ENCODE results near the gene SOHLH2.

DNA sequence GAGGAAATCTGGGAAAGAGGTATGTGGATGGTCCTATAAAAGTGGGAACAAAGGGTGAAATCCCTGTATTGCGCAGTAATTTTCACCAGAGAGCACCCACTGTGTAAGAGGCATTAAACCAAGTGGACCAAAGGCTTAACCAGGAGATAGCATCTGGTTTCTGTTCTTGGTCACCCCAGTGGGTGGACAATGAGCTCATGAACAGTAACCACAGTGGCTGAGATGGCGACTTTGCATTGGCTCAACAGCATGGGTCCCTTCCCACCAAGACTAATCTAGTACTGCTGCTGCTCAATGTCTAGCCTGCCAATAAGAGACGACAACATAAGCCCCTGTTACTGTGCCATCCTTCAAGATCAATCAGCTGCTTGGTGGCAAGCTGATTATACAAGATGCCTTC lies 46.7 kb upstream of the SOHLH2 start:
- TF ChIP-seq MXI1 (conservative IDR thresholded peaks at IDR 0.05; ENCODE audit: poor library complexity, severe bottlenecking): no peak
- TF ChIP-seq, protein P1, sequence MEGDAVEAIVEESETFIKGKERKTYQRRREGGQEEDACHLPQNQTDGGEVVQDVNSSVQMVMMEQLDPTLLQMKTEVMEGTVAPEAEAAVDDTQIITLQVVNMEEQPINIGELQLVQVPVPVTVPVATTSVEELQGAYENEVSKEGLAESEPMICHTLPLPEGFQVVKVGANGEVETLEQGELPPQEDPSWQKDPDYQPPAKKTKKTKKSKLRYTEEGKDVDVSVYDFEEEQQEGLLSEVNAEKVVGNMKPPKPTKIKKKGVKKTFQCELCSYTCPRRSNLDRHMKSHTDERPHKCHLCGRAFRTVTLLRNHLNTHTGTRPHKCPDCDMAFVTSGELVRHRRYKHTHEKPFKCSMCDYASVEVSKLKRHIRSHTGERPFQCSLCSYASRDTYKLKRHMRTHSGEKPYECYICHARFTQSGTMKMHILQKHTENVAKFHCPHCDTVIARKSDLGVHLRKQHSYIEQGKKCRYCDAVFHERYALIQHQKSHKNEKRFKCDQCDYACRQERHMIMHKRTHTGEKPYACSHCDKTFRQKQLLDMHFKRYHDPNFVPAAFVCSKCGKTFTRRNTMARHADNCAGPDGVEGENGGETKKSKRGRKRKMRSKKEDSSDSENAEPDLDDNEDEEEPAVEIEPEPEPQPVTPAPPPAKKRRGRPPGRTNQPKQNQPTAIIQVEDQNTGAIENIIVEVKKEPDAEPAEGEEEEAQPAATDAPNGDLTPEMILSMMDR (IDR thresholded peaks at IDR 0.05; ENCODE audit: poor library complexity, severe bottlenecking): no peak
